NCI-H1436 treated with DMSO at 0.1 percent for 48 hours (cell line): ENCODE results near the gene GNB1L.
"Not testable (repeated sequence)": the region's sequence is repeated elsewhere in the genome, so short reads cannot be mapped to it uniquely, and the experiment has no call there.

Source experiments
- DNase-seq: peaks from one replicate; lab custom pipeline; 2025; lab: John Stamatoyannopoulos, UW

Gene GNB1L

GRCh38 chr22:19843107-19843856 lies 11.4 kb downstream of the GNB1L start:
- DNase-seq: no peak

- no peak for DNase-seq
These were observed 12.1 kb downstream of the GNB1L start for GRCh38 chr22:19842393-19843106.

- no peak for DNase-seq
These were observed 12.9 kb downstream of the GNB1L start for GRCh38 chr22:19841641-19842392.

GRCh38 chr22:19840955-19841640 lies 13.6 kb downstream of the GNB1L start:
- no peak for DNase-seq

- no peak for DNase-seq
These were observed 14.6 kb downstream of the GNB1L start for GRCh38 chr22:19840059-19840458.

- DNase-seq: no peak
These were observed 16.8 kb downstream of the GNB1L start for GRCh38 chr22:19837915-19838314.

- DNase-seq: no peak
These were observed 18.2 kb downstream of the GNB1L start for GRCh38 chr22:19836512-19836911.

- no peak for DNase-seq
These were observed 20.1 kb downstream of the GNB1L start for GRCh38 chr22:19834599-19834998.

GRCh38 chr22:19833327-19833726 lies 21.3 kb downstream of the GNB1L start:
- DNase-seq: not testable (repeated sequence)

GRCh38 chr22:19832476-19833108 lies 22.1 kb downstream of the GNB1L start:
- DNase-seq: no peak

- DNase-seq: not testable (repeated sequence)
These were observed 22.7 kb downstream of the GNB1L start for GRCh38 chr22:19831979-19832378.

GRCh38 chr22:19831016-19831415 lies 23.7 kb downstream of the GNB1L start:
- DNase-seq: no peak

GRCh38 chr22:19828035-19828401 lies 26.7 kb downstream of the GNB1L start:
- DNase-seq: no peak

GRCh38 chr22:19827341-19828034 lies 27.2 kb downstream of the GNB1L start:
- DNase-seq: no peak

GRCh38 chr22:19826619-19826950 lies 28.1 kb downstream of the GNB1L start:
- no peak for DNase-seq

- DNase-seq: no peak
These were observed 28.6 kb downstream of the GNB1L start for GRCh38 chr22:19825904-19826618.

- no peak for DNase-seq
These were observed 29.7 kb downstream of the GNB1L start for GRCh38 chr22:19824926-19825339.

GRCh38 chr22:19824212-19824925 lies 30.3 kb downstream of the GNB1L start:
- no peak for DNase-seq

GRCh38 chr22:19823902-19824211 lies 30.8 kb downstream of the GNB1L start:
- no peak for DNase-seq
